HepG2 (cell line): Measurements from ENCODE around the gene FMNL1. TPM values are rescaled to one million over a fixed set of nuclear protein-coding genes. Genes with fewer than 3 reads are reported as not detected.
A peak's percentile ranks its signal among the peaks of the same experiment; 100 is the strongest.

Experiments used
- GABPB1 ChIP-seq: IDR thresholded peaks from 2 replicates; pipeline ENCODE4 v1.6.1; 2016; ENCODE audit warnings: mild to moderate bottlenecking, missing genetic modification reagents, moderate library complexity, missing compliant biosample characterization
- RFX5 ChIP-seq: IDR thresholded peaks from 2 replicates; pipeline ENCODE4 v1.6.1; 2011; ENCODE audit warnings: low read depth, low read length, improper control_type of control experiment
- SKI ChIP-seq: fragments of 450-650 bp; IDR thresholded peaks from one replicate; pipeline ENCODE4 v1.6.1; 2018; ENCODE audit warnings: mild to moderate bottlenecking; ENCODE audit not compliant: partially characterized antibody
- SMAD9 ChIP-seq: sonication (generic); formaldehyde crosslinking; IDR thresholded peaks from 2 replicates; pipeline ENCODE4 v1.5.1; 2020; ENCODE audit warnings: mild to moderate bottlenecking, missing genetic modification reagents
- ZFP62 ChIP-seq: sonication (generic); formaldehyde crosslinking; IDR thresholded peaks from 2 replicates; pipeline ENCODE4 v1.4.0; 2020; ENCODE audit warnings: missing genetic modification reagents
- ZFP90 ChIP-seq: sonication (generic); formaldehyde crosslinking; IDR thresholded peaks from 2 replicates; pipeline ENCODE4 v1.8.0; 2022; ENCODE audit warnings: missing genetic modification reagents, mild to moderate bottlenecking, inconsistent platforms, borderline replicate concordance
- ZMYM2 ChIP-seq: sonication (generic); formaldehyde crosslinking; IDR thresholded peaks from 2 replicates; pipeline ENCODE4 v1.8.0; 2022; ENCODE audit warnings: mild to moderate bottlenecking, missing genetic modification reagents
- ZNF280D ChIP-seq: sonication (generic); formaldehyde crosslinking; IDR thresholded peaks from 2 replicates; pipeline ENCODE4 v1.5.1; 2020; ENCODE audit warnings: mild to moderate bottlenecking, missing genetic modification reagents
- ZNF34 ChIP-seq: sonication (generic); formaldehyde crosslinking; IDR thresholded peaks from 2 replicates; pipeline ENCODE4 v1.4.0; 2020; ENCODE audit warnings: mild to moderate bottlenecking, missing genetic modification reagents, borderline replicate concordance
- ZNF607 ChIP-seq: sonication (generic); formaldehyde crosslinking; IDR thresholded peaks from 2 replicates; pipeline ENCODE4 v1.5.1; 2020; ENCODE audit warnings: missing genetic modification reagents, mild to moderate bottlenecking, borderline replicate concordance
- polyA plus RNA-seq, 8 experiments: library from polyadenylated mRNA; depleted of rRNA in 3 of 8; stranded (reverse) in 7 of 8; unstranded in 1 of 8; fragments of >200 nt; fragmentation: Illumina TruSeq in 4 of 8; extraction: Trizol in 4 of 8; gene quantifications; 2 replicates each; pipeline versions ENCODE4 v1.2.1 to v1.2.3, GENCODE V29; 2011 to 2016; ENCODE audit warnings: low read depth in 4 of 8, missing spikeins in 1 of 8, mixed read lengths in 1 of 8; ENCODE audit not compliant: insufficient read depth in 1 of 8
- total RNA-seq, 5 experiments: library from RNA; depleted of rRNA; stranded (reverse); fragments of >200 nt; fragmentation: Illumina TruSeq; extraction: Trizol; gene quantifications; 2 replicates each; pipeline ENCODE4 v1.2.3, GENCODE V29; 2016; ENCODE audit warnings: low read depth in 1 of 5
- TF ChIP-seq, protein P1 (sequence below): sonication (generic); formaldehyde crosslinking; IDR thresholded peaks from 2 replicates; pipeline ENCODE4 v1.8.0; 2022; ENCODE audit warnings: missing genetic modification reagents, low read depth, mild to moderate bottlenecking, borderline replicate concordance
- TF ChIP-seq, protein P2 (sequence below): sonication (generic); formaldehyde crosslinking; IDR thresholded peaks from 2 replicates; pipeline ENCODE4 v1.8.1; 2023; ENCODE audit warnings: missing genetic modification reagents, mild to moderate bottlenecking, borderline replicate concordance
- TF ChIP-seq, protein P3 (sequence below): sonication (generic); formaldehyde crosslinking; IDR thresholded peaks from 2 replicates; pipeline ENCODE4 v1.9.0; 2021; ENCODE audit warnings: missing genetic modification reagents, mild to moderate bottlenecking, borderline replicate concordance
- TF ChIP-seq, protein P4 (sequence below): sonication (generic); formaldehyde crosslinking; IDR thresholded peaks from 2 replicates; pipeline ENCODE4 v1.4.0; 2020; ENCODE audit warnings: missing genetic modification reagents, borderline replicate concordance

The FMNL1 gene
- total and polyA plus RNA-seq, 2 of the 13 experiments (the other 11 are each of a cell fraction or from before 2014, with no cell fraction given) = 0.53 to 0.70 TPM

- TF ChIP-seq ZFP62 (no peak), RFX5 (peak; percentile 55; the same call in 1 of the 2 replicates), ZNF280D (CRISPR knock-in tag) (peak; percentile 76; the same call in 1 of the 2 replicates), ZMYM2 (CRISPR knock-in tag) (no peak; the same call in 1 of the 2 replicates), GABPB1 (peak; percentile 81), ZFP90 (peak; percentile 68; the same call in 1 of the 2 replicates), ZNF607 (CRISPR knock-in tag) (peak; percentile 93; the same call in 1 of the 2 replicates), SKI (peak; percentile 35), SMAD9 (CRISPR knock-in tag) (0 out of 2 replicates have a peak, but pooled peaks have one; percentile 80), ZNF34 (CRISPR knock-in tag) (peak; percentile 98; the same call in 1 of the 2 replicates)
- TF ChIP-seq, protein P1, sequence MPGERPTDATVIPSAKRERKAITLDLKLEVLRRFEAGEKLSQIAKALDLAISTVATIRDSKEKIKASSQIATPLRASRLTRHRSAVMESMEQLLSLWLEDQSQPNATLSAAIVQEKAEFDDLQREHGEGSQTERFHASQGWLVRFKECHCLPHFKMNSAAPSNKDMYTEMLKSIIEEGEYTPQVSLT (CRISPR knock-in tag) = no peak
- TF ChIP-seq, protein P2, sequence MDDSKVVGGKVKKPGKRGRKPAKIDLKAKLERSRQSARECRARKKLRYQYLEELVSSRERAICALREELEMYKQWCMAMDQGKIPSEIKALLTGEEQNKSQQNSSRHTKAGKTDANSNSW (CRISPR knock-in tag) = no peak; the same call in 1 of the 2 replicates
- TF ChIP-seq, protein P3, sequence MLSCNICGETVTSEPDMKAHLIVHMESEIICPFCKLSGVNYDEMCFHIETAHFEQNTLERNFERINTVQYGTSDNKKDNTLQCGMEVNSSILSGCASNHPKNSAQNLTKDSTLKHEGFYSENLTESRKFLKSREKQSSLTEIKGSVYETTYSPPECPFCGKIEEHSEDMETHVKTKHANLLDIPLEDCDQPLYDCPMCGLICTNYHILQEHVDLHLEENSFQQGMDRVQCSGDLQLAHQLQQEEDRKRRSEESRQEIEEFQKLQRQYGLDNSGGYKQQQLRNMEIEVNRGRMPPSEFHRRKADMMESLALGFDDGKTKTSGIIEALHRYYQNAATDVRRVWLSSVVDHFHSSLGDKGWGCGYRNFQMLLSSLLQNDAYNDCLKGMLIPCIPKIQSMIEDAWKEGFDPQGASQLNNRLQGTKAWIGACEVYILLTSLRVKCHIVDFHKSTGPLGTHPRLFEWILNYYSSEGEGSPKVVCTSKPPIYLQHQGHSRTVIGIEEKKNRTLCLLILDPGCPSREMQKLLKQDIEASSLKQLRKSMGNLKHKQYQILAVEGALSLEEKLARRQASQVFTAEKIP (CRISPR knock-in tag) = no peak
- TF ChIP-seq, protein P4, sequence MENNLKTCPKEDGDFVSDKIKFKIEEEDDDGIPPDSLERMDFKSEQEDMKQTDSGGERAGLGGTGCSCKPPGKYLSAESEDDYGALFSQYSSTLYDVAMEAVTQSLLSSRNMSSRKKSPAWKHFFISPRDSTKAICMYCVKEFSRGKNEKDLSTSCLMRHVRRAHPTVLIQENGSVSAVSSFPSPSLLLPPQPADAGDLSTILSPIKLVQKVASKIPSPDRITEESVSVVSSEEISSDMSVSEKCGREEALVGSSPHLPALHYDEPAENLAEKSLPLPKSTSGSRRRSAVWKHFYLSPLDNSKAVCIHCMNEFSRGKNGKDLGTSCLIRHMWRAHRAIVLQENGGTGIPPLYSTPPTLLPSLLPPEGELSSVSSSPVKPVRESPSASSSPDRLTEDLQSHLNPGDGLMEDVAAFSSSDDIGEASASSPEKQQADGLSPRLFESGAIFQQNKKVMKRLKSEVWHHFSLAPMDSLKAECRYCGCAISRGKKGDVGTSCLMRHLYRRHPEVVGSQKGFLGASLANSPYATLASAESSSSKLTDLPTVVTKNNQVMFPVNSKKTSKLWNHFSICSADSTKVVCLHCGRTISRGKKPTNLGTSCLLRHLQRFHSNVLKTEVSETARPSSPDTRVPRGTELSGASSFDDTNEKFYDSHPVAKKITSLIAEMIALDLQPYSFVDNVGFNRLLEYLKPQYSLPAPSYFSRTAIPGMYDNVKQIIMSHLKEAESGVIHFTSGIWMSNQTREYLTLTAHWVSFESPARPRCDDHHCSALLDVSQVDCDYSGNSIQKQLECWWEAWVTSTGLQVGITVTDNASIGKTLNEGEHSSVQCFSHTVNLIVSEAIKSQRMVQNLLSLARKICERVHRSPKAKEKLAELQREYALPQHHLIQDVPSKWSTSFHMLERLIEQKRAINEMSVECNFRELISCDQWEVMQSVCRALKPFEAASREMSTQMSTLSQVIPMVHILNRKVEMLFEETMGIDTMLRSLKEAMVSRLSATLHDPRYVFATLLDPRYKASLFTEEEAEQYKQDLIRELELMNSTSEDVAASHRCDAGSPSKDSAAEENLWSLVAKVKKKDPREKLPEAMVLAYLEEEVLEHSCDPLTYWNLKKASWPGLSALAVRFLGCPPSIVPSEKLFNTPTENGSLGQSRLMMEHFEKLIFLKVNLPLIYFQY (CRISPR knock-in tag) = peak; percentile 86
Observed at GRCh38 chr17:45197555-45198334, 23.9 kb upstream of the FMNL1 start (continued).
